ENCODE data around the gene HIBCH. TPM values are rescaled to one million over a fixed set of nuclear protein-coding genes. Genes with fewer than 3 reads are reported as not detected.
"Not testable (repeated sequence)": the region's sequence is repeated elsewhere in the genome, so short reads cannot be mapped to it uniquely, and the experiment has no call there.

The HIBCH gene
- total RNA-seq, 2 donors from 2014 or later, result 30.8 to 46.7 TPM

- WGBS, 2 experiments (ENCODE audit: insufficient coverage in 1 of 2, insufficient read length in 1 of 2), result 90 to 100% methylated on average over 1 of the region's 1 CpG
- Histone ChIP-seq H3K36me3 (ENCODE audit: control insufficient read depth, insufficient read depth, low read length) (peaks cover 25% of the 10 kb centered on the region), H3K27ac (ENCODE audit: low read depth, low read length) (no peak overlapping the region), H3K27me3 (ENCODE audit: control insufficient read depth, insufficient read depth, low read length, poor library complexity, severe bottlenecking) (no peaks in the 10 kb centered on the region), H3K4me1 (ENCODE audit: control insufficient read depth, insufficient read depth, low read length) (peaks cover 4% of the 10 kb centered on the region), H3K9ac (ENCODE audit: extremely low read depth, low read length, poor library complexity, severe bottlenecking) (no peak overlapping the region), H3K9me3 (ENCODE audit: control insufficient read depth, low read length) (peaks cover 32% of the 10 kb centered on the region), H3K4me3 (ENCODE audit: low read length) (peak overlapping the region; percentile 67)
- Mint-ChIP-seq H3K4me3 (no peak overlapping the region), H3K4me1 (peaks cover 27% of the 10 kb centered on the region), H3K27ac (no peak overlapping the region), H3K36me3 (ENCODE audit: low read depth) (peaks cover 49% of the 10 kb centered on the region), H3K27me3 (ENCODE audit: insufficient read depth) (no peaks in the 10 kb centered on the region), H3K9me3 (peaks cover 25% of the 10 kb centered on the region)
- TF ChIP-seq CTCF (conservative IDR thresholded peaks at IDR 0.05), result no peak
- no peak for DNase-seq
These were observed 17.6 kb downstream of the HIBCH start for GRCh38 chr2:190302052-190302451.

- TF ChIP-seq CTCF (conservative IDR thresholded peaks at IDR 0.05), result no peak
- Mint-ChIP-seq H3K27ac (peak overlapping the region; percentile 60), H3K36me3 (ENCODE audit: low read depth) (peaks cover 52% of the 10 kb centered on the region), H3K9me3 (peaks cover 25% of the 10 kb centered on the region), H3K27me3 (ENCODE audit: insufficient read depth) (no peaks in the 10 kb centered on the region), H3K4me3 (no peak overlapping the region), H3K4me1 (peaks cover 27% of the 10 kb centered on the region)
- H3K27me3 ChIP-seq (ENCODE audit: control insufficient read depth, insufficient read depth, low read length, poor library complexity, severe bottlenecking), result no peaks in the 10 kb centered on the region
- DNase-seq, result no peak
- H3K4me1 ChIP-seq (ENCODE audit: control insufficient read depth, insufficient read depth, low read length), result peaks cover 4% of the 10 kb centered on the region
- H3K9me3 ChIP-seq (ENCODE audit: control insufficient read depth, low read length), result peaks cover 32% of the 10 kb centered on the region
- H3K27ac ChIP-seq (ENCODE audit: low read depth, low read length), result no peak overlapping the region
- H3K4me3 ChIP-seq (ENCODE audit: low read length), result peak overlapping the region; percentile 67
- no peak overlapping the region for H3K9ac ChIP-seq (ENCODE audit: extremely low read depth, low read length, poor library complexity, severe bottlenecking)
- H3K36me3 ChIP-seq (ENCODE audit: control insufficient read depth, insufficient read depth, low read length), result peaks cover 32% of the 10 kb centered on the region
These were observed 18.6 kb downstream of the HIBCH start for GRCh38 chr2:190301032-190301431.

- not testable (repeated sequence) for H3K27ac Mint-ChIP-seq; H3K27me3 ChIP-seq (ENCODE audit: control insufficient read depth, insufficient read depth, low read length, poor library complexity, severe bottlenecking); H3K9ac ChIP-seq (ENCODE audit: extremely low read depth, low read length, poor library complexity, severe bottlenecking); DNase-seq; H3K4me1 ChIP-seq (ENCODE audit: control insufficient read depth, insufficient read depth, low read length); H3K27me3 Mint-ChIP-seq (ENCODE audit: insufficient read depth); H3K4me3 Mint-ChIP-seq; H3K27ac ChIP-seq (ENCODE audit: low read depth, low read length); H3K4me3 ChIP-seq (ENCODE audit: low read length)
- WGBS, 2 experiments (ENCODE audit: insufficient coverage in 1 of 2, insufficient read length in 1 of 2), result 88 to 92% methylated on average over 1 of the region's 2 CpGs
- Mint-ChIP-seq H3K36me3 (ENCODE audit: low read depth) (peaks cover 59% of the 10 kb centered on the region), H3K4me1 (peaks cover 19% of the 10 kb centered on the region), H3K9me3 (peaks cover 25% of the 10 kb centered on the region)
- Histone ChIP-seq H3K9me3 (ENCODE audit: control insufficient read depth, low read length) (peaks cover 30% of the 10 kb centered on the region), H3K36me3 (ENCODE audit: control insufficient read depth, insufficient read depth, low read length) (peaks cover 46% of the 10 kb centered on the region)
These were observed 21.7 kb downstream of the HIBCH start for GRCh38 chr2:190297880-190298279.

- Histone ChIP-seq H3K9me3 (ENCODE audit: control insufficient read depth, low read length) (peaks cover 6% of the 10 kb centered on the region), H3K27ac (ENCODE audit: low read depth, low read length) (no peak overlapping the region), H3K4me3 (ENCODE audit: low read length) (no peak overlapping the region), H3K27me3 (ENCODE audit: control insufficient read depth, insufficient read depth, low read length, poor library complexity, severe bottlenecking) (no peaks in the 10 kb centered on the region), H3K9ac (ENCODE audit: extremely low read depth, low read length, poor library complexity, severe bottlenecking) (no peak overlapping the region), H3K36me3 (ENCODE audit: control insufficient read depth, insufficient read depth, low read length) (peaks cover 39% of the 10 kb centered on the region), H3K4me1 (ENCODE audit: control insufficient read depth, insufficient read depth, low read length) (no peaks in the 10 kb centered on the region)
- Mint-ChIP-seq H3K4me1 (peaks cover 4% of the 10 kb centered on the region), H3K36me3 (ENCODE audit: low read depth) (peaks cover 68% of the 10 kb centered on the region), H3K27me3 (ENCODE audit: insufficient read depth) (no peaks in the 10 kb centered on the region), H3K4me3 (no peak overlapping the region), H3K9me3 (peaks cover 2% of the 10 kb centered on the region), H3K27ac (no peak overlapping the region)
- TF ChIP-seq CTCF (conservative IDR thresholded peaks at IDR 0.05), result no peak
- WGBS, 2 experiments (ENCODE audit: insufficient coverage in 1 of 2, insufficient read length in 1 of 2), result 91 to 100% methylated on average over 1 to 2 of the region's 2 CpGs
- DNase-seq, result no peak
These were observed 35.8 kb downstream of the HIBCH start for GRCh38 chr2:190283783-190284182.
